Breast epithelium (tissue), 3 donors: Measurements from ENCODE around the gene SLC23A2.

Source experiments
- CTCF ChIP-seq, 3 donors: fragments of 450-650 bp; IDR thresholded peaks; one replicate each; pipeline ENCODE4 v1.5.1; 2016 to 2017; ENCODE audit warnings: antibody characterized with exemption in 3 of 3, mild to moderate bottlenecking in 3 of 3, moderate library complexity in 3 of 3
- POLR2A ChIP-seq: fragments of 450-650 bp; IDR thresholded peaks from one replicate; pipeline ENCODE4 v1.6.1; 2016; ENCODE audit warnings: antibody characterized with exemption, mild to moderate bottlenecking, moderate library complexity

- no peak for TF ChIP-seq CTCF (IDR thresholded peaks at IDR 0.05)
- no peak for TF ChIP-seq POLR2A
Observed at GRCh38 chr20:4811661-4812181, 189.6 kb downstream of the SLC23A2 start.
